Heart left ventricle (tissue), 16 donors: ENCODE measurements around the gene AMIGO2. TPM values are rescaled to one million over a fixed set of nuclear protein-coding genes. Genes with fewer than 3 reads are reported as not detected.

Experiments used
- ATAC-seq, 4 donors: fragments of 200-7000 bp; cut with Tn5 transposase; one replicate each; pipeline ENCODE4 v1.9.1; 2020 to 2022; ENCODE audit warnings: moderate library complexity in 4 of 4, mild to moderate bottlenecking in 3 of 4, moderate number of reproducible peaks in 1 of 4
- DNase-seq, 5 donors: peaks; one replicate each; pipeline ENCODE4 v3.0.0-alpha.2; 2020
- H3K27ac ChIP-seq, 12 donors: fragments of 200-600 bp; sonication (generic) in 4 of 12; one replicate each; pipeline versions ENCODE4 v1.5.0 to v1.8.0; 2016 to 2022; ENCODE audit warnings: mild to moderate bottlenecking in 2 of 12
- H3K27me3 ChIP-seq, 9 donors: fragments of 200-600 bp; sonication (generic) in 2 of 9; one replicate each; pipeline versions ENCODE4 v1.5.1 to v1.8.0; 2016 to 2022; ENCODE audit warnings: mild to moderate bottlenecking in 3 of 9
- H3K36me3 ChIP-seq, 9 donors: fragments of 200-600 bp; sonication (generic) in 2 of 9; one replicate each; pipeline versions ENCODE4 v1.5.0 to v1.8.0; 2018 to 2022; ENCODE audit warnings: mild to moderate bottlenecking in 2 of 9
- H3K4me1 ChIP-seq, 12 donors: fragments of 200-600 bp; sonication (generic) in 4 of 12; one replicate each; pipeline versions ENCODE4 v1.5.0 to v1.8.0; 2016 to 2022; ENCODE audit warnings: mild to moderate bottlenecking in 3 of 12
- H3K4me3 ChIP-seq, 12 donors: fragments of 200-600 bp; sonication (generic) in 4 of 12; one replicate each; pipeline versions ENCODE4 v1.5.0 to v1.8.0; 2017 to 2022; ENCODE audit warnings: mild to moderate bottlenecking in 9 of 12, moderate library complexity in 4 of 12
- H3K9me3 ChIP-seq, 12 donors: fragments of 200-600 bp; sonication (generic) in 4 of 12; one replicate each; pipeline versions ENCODE4 v1.5.0 to v1.8.0; 2016 to 2022; ENCODE audit warnings: mild to moderate bottlenecking in 1 of 12
- CTCF ChIP-seq, 12 donors: fragments of 200-600 bp; sonication (generic) in 4 of 12; IDR thresholded peaks; one replicate each; pipeline versions ENCODE4 v1.5.0 to v1.8.0; 2018 to 2022; ENCODE audit warnings: antibody characterized with exemption in 12 of 12, mild to moderate bottlenecking in 5 of 12
- POLR2A ChIP-seq, 2 donors: fragments of 450-650 bp; IDR thresholded peaks; one replicate each; pipeline ENCODE4 v1.6.1; 2017; ENCODE audit warnings: antibody characterized with exemption in 2 of 2, mild to moderate bottlenecking in 2 of 2, moderate library complexity in 2 of 2
- WGBS, 4 donors: extraction: QIAGEN DNeasy Blood & Tissue Kit in 2 of 4; methylation state at CpG; one replicate each; pipeline versions ENCODE4 v1.1.5 to v1.1.7; 2013 to 2018; 5-methylcytosine and 5-hydroxymethylcytosine counted together
- intact Hi-C, 10 donors: fragments of 100-400 bp; cut with DNase I; formaldehyde crosslinking; loops; one replicate each; pipeline versions ENCODE4 v1.11.1 to v1.14.2; 2022
- polyA plus RNA-seq, 2 donors: library from polyadenylated mRNA; stranded (reverse); fragments of 200-250 nt; gene quantifications; one replicate each; pipeline ENCODE4 v1.2.3, GENCODE V29; 2013
- total RNA-seq, 9 donors: library from RNA; depleted of rRNA in 2 of 9; stranded (reverse); fragments of >200 nt in 2 of 9; fragmentation: NEBNext Ultra II Directional in 3 of 9; extraction: Animal tissue kit (Norgen Biotek cat#: 25700) in 3 of 9; gene quantifications; one replicate each; pipeline versions ENCODE4 v1.1.0 to v1.2.4, GENCODE V29; 2016 to 2023
- donor health status: ischemic (EF 13 %, LVEDD 7.1; RV severe dilation, severe dysfunction).
- donor health status: healthy with polysubstance abuse.
- donor health status: DM: no; HTN: yes; CAD: no.
- donor health status: DM: no; HTN: no; CAD: no.
- donor health status: ischemic (EF 25% LVEDD 6.9; RV normal size, moderate dysfunction).
- donor health status: ischemic (EF 25% LVEDD 5.7; RV mildly dilated, moderate dysfunction).
- donor health status: healthy.
- donor health status: DM: yes; HTN: yes; CAD: no.
- donor health status: ischemic (EF 35%, LVEDD 5.7; RV mildly dilated, moderate dysfunction).
- donor health status: nonischemic (EF 11% LVEDD 7.7; RV severe dilation, severe dysfunction).
- donor health status: DM: yes; HTN: yes; CAD: no.
- donor health status: PGD.
- donor health status: ischemic (EF 29% LVEDD 5.4; RV normal size, mild dysfunction).
- donor health status: nonischemic (EF 23%, LVEDD 6.1; RV moderate dilation, normal function).

AMIGO2 gene
- total and polyA plus RNA-seq, 11 donors = 0.77 to 3.0 (median 1.5) TPM

DNA sequence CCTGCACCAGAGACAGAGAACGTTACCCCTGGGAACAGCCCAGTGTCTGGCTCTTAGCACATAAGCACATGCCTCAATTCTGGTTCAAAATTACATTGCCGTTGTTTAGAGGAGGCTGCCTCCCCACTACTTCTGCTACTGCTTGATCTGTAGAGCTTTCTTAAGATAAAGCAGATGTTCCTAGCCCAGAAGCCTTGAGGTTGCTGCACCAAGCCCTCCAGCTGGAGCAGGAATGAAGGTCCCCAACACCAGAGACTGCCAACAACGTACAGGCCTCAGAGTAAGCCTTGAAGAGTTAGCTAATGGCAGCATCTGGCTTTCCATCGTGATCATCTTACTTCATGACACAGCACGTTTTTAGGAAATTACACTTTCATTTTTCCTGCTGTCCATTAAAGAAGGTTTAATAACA is 34.7 kb upstream of the AMIGO2 start:
- Histone ChIP-seq H3K4me3 (no peak overlapping the region), H3K36me3 (no peaks in the 10 kb centered on the region), H3K4me1 (no peaks in the 10 kb centered on the region), H3K9me3 (no peaks in the 10 kb centered on the region), H3K27ac (no peak overlapping the region), H3K27me3 (no peaks in the 10 kb centered on the region)
- DNase-seq (no peak), ATAC-seq (no peak)
- no peak for TF ChIP-seq CTCF (IDR thresholded peaks at IDR 0.05)
- no peak for TF ChIP-seq POLR2A (IDR thresholded peaks at IDR 0.05)
- intact Hi-C loops = no loop called here
- 74 to 79% (median 75%) methylated on average over 5 of the region's 5 CpGs for whole genome bisulfite sequencing, 4 donors

DNA sequence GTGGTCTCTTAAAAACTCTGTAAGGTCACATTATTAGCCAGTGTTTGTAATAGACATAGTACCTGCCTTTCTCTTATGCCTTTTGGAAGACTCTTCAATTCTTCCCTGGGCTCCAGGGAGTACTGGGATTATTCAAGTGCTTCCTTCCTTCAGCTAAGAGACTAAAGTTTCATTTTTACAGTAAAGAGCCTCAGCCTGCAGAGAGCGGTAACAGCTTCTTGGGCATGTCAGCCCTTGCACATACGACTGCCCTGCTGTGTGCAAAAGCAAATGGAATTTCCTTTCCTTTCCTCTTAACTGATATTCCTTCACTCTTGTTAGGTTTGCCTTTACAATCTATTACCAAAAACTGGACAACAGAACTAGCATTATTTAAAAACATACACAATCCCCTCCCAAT is 32.9 kb upstream of the AMIGO2 start:
- H3K27ac ChIP-seq = no peak overlapping the region
- H3K4me3 ChIP-seq = no peak overlapping the region
- no peaks in the 10 kb centered on the region for H3K36me3 ChIP-seq
- TF ChIP-seq CTCF (IDR thresholded peaks at IDR 0.05) = no peak
- no peak for TF ChIP-seq POLR2A (IDR thresholded peaks at IDR 0.05)
- H3K9me3 ChIP-seq = no peaks in the 10 kb centered on the region
- H3K27me3 ChIP-seq = no peaks in the 10 kb centered on the region
- ATAC-seq (no peak), DNase-seq (no peak)
- no peaks in the 10 kb centered on the region for H3K4me1 ChIP-seq
- WGBS, 4 donors = 47 to 66% (median 60%) methylated on average over 2 of the region's 2 CpGs
- intact Hi-C loops = no loop called here

DNA sequence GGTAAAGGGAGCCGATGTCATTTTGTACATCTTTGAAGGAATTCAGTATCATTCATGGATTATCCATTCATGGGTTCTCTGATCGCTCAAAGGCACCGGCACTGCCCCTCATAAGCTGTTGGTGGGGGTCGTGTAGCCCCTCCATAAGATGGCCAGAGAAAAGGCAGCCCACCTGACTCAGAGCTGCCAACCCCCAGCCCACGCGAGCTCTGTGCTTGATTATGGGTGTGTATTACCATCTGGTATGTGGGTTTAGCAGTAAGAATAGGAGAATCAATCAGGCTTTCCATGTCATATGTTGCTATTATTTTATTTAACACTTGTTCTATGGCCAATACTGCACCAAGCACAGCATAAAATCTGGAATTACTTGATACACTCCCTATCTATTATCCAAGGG is 32.1 kb upstream of the AMIGO2 start:
- Histone ChIP-seq H3K4me3 (no peak overlapping the region), H3K9me3 (no peaks in the 10 kb centered on the region), H3K36me3 (no peaks in the 10 kb centered on the region), H3K27ac (no peak overlapping the region), H3K4me1 (no peaks in the 10 kb centered on the region), H3K27me3 (no peaks in the 10 kb centered on the region)
- TF ChIP-seq POLR2A (IDR thresholded peaks at IDR 0.05) = no peak
- no peak for TF ChIP-seq CTCF (IDR thresholded peaks at IDR 0.05)
- DNase-seq = no peak
- 93% methylated on average over 6 of the region's 6 CpGs for WGBS, 4 donors
- intact Hi-C loops = no loop called here
- ATAC-seq = no peak

DNA sequence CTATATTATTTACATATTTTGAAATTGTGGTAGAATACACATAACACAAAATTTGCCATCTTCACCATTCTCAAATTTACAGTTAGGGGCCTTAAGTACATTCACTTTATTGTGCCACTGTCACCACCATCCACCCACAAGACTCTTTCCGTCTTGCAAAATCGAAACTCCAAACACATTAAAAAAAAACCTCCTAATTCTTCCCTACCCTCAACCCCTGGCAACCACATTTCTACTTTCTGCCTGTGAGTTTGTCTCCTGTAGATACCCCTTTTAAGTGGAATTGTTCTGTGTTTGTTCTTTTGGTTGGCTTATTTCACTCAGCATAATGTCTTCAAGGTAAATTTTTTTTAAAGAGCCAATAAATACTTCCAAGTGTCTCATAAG is 31.6 kb upstream of the AMIGO2 start:
- Histone ChIP-seq H3K27me3 (no peaks in the 10 kb centered on the region), H3K9me3 (no peaks in the 10 kb centered on the region), H3K4me3 (no peak overlapping the region), H3K27ac (no peak overlapping the region), H3K4me1 (no peaks in the 10 kb centered on the region), H3K36me3 (no peaks in the 10 kb centered on the region)
- intact Hi-C loops = no loop called here
- no peak for DNase-seq
- no peak for ATAC-seq
- 91 to 95% (median 91%) methylated on average over 2 of the region's 2 CpGs for WGBS, 4 donors
- TF ChIP-seq POLR2A (IDR thresholded peaks at IDR 0.05) (no peak), CTCF (IDR thresholded peaks at IDR 0.05) (no peak)
